Uterus (tissue), 2 donors: ENCODE measurements around the gene PTPN6.

ENCODE experiments used
- POLR2A ChIP-seq, 2 donors: fragments of 450-650 bp; IDR thresholded peaks; one replicate each; pipeline ENCODE4 v1.6.1; 2016; ENCODE audit warnings: antibody characterized with exemption in 2 of 2, mild to moderate bottlenecking in 1 of 2, moderate library complexity in 1 of 2
- TF ChIP-seq, protein P1 (sequence below), 4 experiments: fragments of 200-600 bp in 2 of 4; fragments of 450-650 bp in 2 of 4; sonication (generic) in 2 of 4; IDR thresholded peaks; one replicate each; pipeline ENCODE4 v1.5.1; 2016 to 2019; ENCODE audit warnings: antibody characterized with exemption in 4 of 4, mild to moderate bottlenecking in 2 of 4, moderate library complexity in 1 of 4

DNA sequence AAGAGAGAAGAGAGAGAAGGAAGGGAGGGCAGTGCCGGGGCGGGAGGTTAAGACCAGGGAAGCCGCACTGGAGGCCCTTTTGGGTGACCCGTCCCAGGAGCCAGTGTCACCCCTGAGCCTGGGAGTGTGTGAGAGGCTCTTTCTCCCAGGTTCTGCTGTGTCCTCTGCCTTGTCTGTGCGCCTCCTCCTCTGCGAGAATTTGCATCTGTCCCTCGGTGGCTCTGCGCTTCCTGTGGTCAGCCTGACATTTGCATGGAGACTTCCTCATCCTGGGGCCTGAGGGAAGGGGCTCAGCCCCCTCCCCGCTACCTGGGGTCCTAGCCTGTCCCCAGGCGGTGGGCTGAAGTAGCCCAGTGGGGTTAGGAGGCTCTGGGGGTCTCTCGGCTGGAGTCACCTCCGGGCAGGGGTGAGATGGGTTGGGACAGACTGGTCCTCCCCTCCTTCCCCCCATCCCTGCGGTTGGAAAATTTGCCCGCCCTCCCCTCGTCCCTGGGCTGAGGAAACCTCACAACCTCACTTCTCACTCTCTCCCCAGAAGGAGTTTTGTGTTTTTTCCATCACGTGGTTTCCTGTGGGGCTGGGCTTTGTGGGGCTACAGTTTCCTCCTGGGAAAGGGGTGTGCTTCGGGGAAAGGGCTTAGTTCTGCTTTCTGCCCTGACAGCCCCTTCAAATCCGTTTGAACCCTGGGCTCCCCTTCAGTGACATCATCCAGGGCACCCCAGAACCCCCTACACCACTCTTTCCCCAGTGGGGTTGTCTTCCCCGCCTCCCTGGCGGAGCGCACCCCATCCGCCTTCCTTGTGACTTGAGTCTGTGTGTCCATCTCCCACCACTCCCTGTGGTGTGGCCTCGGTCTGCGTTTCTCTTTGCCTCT, 2.5 kb downstream of the PTPN6 start:
- TF ChIP-seq, protein P1, sequence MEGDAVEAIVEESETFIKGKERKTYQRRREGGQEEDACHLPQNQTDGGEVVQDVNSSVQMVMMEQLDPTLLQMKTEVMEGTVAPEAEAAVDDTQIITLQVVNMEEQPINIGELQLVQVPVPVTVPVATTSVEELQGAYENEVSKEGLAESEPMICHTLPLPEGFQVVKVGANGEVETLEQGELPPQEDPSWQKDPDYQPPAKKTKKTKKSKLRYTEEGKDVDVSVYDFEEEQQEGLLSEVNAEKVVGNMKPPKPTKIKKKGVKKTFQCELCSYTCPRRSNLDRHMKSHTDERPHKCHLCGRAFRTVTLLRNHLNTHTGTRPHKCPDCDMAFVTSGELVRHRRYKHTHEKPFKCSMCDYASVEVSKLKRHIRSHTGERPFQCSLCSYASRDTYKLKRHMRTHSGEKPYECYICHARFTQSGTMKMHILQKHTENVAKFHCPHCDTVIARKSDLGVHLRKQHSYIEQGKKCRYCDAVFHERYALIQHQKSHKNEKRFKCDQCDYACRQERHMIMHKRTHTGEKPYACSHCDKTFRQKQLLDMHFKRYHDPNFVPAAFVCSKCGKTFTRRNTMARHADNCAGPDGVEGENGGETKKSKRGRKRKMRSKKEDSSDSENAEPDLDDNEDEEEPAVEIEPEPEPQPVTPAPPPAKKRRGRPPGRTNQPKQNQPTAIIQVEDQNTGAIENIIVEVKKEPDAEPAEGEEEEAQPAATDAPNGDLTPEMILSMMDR (IDR thresholded peaks at IDR 0.05): no peak
- TF ChIP-seq POLR2A (IDR thresholded peaks at IDR 0.05): no peak
